ENCODE measurements around the gene TEX48.

The TEX48 gene

GRCh38 chr9:114681594-114682332 lies at the start of gene TEX48:
Gene TEX48, minus strand, starts transcription at chr9:114682192. Its CDS starts 10,469 bp downstream, at chr9:114671723.
- peak; percentile 85 for DNase-seq

DNA sequence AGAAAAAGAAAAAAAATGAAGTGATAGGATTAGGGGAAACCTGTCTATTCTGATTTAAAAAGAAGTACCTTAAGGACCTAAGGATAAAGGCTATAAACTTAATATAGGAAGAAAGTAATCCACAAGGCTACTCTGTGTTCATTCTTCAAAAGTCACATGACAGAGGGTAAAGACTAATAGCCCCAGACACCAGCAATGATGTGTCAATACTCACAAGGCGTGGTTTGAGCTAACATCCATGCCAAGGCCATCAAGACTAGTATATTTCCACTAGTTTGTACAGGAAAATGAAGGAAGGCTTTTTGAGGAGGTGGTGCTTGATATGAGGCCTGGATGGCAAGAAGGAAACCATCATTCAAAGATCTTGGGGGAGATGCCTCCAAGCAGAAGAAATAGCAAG lies 49.7 kb upstream of the TEX48 start:
- no peak for DNase-seq

DNA sequence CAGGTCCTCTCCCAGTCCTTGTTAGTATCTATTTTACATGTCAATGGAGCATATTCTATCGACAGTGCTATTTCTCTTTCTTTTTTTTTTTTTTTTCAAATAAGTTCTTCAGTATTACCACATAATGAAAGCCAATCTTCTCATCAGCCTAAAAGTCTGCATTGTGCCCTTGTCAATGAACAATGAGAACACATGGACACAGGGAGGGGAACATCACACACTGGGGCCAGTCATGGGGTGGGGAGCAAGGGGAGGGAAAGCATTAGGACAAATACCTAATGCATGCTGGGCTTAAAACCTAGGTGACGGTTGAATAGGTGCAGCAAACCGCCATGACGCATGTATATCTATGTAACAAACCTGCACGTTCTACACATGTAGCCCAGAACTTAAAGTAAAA lies 47.7 kb upstream of the TEX48 start:
- no peak for DNase-seq

DNA sequence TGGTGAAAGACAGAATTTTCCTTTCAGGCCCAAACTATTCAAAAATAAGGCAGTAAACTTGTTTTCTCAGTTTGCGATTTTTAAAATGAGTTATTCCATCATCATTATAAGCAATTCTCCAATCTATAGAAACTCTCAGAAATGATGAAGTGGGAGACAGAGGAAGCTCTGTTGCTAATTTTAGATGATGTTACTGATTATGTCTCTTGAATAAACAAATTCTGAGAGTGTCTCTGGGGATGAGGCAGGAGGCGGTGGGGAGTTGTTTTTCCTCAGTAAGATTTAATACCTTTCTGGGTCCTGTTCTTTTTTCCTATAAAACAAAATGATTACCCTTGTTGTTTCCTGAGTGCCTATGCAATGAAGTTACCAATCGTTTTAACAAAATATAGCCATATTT lies 43.9 kb upstream of the TEX48 start:
- DNase-seq: no peak

GRCh38 chr9:114724744-114725143 lies 42.8 kb upstream of the TEX48 start:
- no peak for DNase-seq

GRCh38 chr9:114723931-114724330 lies 41.9 kb upstream of the TEX48 start:
- no peak for DNase-seq

GRCh38 chr9:114722937-114723620 lies 41.1 kb upstream of the TEX48 start:
- no peak for DNase-seq

- no peak for DNase-seq
Measured at GRCh38 chr9:114722081-114722621, 40.2 kb upstream of the TEX48 start.

DNA sequence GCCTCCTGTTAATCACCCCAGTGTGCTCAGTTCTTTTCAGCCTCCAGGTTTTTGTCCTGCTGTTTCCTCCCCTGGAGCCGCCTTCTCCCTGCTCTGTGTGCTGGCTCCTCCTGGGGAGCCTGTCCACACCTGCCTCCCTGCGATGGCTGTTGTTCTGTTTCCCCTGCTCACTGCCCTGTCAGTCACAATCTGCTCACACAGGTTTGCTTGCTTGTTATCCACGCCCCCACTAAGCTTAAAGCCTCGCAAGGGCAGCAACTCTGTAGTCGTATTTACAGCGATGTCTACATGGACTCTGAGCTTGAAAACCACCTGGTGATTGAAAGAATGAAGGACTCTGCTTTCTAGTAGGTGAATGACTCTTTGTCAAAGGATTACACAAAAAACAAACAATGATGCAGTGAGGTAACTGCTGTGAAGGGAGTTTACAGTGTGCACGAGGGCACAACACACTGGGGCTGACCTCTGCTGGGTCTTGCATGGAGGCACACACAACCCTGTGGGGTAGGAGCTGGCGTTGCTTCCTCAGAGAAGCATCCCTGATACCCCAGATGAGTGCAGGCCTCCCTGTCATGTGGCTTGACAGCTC lies 39.6 kb upstream of the TEX48 start:
- no peak for DNase-seq

DNA sequence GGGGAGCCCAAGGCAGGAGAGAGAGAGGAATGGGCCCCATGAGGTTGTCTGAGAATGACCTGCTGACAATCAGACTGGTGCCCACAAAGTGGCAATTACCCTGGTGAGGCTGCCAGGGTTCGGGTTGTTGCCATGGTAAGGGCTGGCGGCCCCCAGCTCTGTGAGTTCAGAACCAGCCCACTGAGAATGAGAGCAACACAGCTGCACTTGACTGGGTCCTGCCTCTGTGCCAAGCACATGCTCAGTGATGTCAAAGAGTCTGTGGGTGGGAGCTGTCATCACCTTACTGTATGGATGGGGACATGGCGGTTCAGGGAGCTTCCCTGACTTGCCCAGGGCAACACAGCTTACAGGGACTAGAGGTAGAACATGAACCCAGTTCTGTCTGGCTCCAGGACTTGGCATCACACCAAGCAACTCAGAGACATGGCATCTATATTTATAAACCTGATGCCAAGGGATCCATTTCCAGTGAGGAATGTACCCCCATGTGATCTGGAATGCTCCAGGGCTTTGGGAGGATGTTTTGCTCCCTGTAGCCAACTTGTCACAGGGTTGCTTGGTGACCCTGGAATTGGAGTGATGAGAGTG lies 38.2 kb upstream of the TEX48 start:
- no peak for DNase-seq

DNA sequence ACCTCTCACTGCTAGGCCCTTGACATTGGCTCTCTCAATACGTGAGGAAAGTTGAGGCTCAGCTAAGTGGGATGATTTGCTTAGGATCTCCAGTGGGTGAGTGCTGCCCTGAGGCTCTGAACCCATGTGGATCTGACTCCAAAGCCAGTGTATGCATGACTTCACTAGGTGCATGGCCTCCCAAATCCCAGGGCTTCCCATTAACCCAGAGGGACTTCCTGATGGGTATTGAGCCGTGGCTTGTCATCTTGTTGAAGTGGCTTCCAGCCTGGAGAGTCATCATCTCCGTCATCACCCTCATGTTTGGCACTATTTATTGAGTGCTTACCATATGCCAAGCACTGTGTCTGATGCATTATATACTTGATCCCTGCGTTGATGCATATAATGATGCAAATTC lies 37.3 kb upstream of the TEX48 start:
- no peak for DNase-seq

DNA sequence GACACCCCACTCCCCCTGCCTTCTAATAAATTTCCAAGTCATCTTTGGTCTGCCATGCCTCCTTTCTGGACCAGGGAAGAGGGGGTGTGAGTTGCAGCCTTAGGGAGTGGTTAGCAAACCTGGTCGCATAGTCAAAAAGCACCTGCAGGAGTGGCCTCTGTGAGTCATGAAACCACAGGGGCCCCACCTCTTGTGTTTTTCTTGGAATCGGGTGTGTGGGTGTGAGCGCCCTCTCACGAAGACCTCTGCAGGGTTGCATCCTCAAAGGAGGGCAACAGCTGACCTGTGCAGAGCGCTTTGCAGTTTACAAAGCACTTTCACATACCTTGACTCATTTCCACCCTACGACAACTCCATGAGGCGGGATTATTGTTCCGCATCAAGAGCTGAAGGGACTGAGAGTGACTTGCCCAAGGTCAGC lies 36.8 kb upstream of the TEX48 start:
- peak; percentile 84 for DNase-seq

- no peak for DNase-seq
Measured at GRCh38 chr9:114717908-114718486, 36.0 kb upstream of the TEX48 start.

- DNase-seq: no peak
Measured at GRCh38 chr9:114709636-114710035, 27.6 kb upstream of the TEX48 start.

- no peak for DNase-seq
Measured at GRCh38 chr9:114706711-114707110, 24.7 kb upstream of the TEX48 start.

DNA sequence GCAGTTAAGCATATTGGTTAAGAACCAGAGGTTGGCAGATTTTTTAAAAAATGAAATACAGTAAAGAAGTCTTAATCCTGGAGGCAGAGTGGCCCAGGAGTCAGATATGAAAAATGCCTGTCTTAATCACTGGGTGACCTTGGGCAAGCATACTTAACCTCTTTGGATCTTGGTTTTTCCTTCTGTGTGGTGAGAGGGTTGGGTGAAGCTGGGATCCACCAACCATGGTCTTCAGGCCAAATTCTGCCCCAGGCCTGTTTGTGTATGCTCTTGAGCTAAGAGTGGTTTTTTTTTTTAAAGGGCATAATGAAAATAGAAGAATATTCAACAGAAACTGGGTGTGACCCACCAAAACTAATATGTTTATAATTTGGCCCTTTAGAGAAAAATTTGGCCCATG lies 20.0 kb upstream of the TEX48 start:
- DNase-seq: no peak

- no peak for DNase-seq
Measured at GRCh38 chr9:114697951-114698351, 16.0 kb upstream of the TEX48 start.

GRCh38 chr9:114696814-114697544 lies 15.0 kb upstream of the TEX48 start:
- DNase-seq: peak; percentile 28

DNA sequence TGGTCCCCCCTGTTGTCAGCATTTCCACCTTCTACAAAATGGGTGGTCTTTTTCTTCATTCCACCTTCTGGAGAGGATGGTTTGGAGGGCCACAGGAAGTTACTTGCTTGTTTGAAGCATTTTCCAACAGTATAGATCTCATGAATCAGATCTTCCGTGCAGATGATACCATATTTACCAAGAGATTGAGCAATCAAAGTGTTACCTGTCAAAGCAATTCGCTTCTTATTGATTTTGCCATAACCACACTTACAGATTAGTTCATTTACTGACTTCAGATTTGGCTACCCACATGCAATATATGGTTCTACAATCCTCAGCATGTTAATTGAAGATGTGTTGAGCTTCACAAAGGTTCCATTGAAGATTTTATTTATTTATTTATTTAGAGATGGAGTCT lies 14.0 kb upstream of the TEX48 start:
- no peak for DNase-seq

DNA sequence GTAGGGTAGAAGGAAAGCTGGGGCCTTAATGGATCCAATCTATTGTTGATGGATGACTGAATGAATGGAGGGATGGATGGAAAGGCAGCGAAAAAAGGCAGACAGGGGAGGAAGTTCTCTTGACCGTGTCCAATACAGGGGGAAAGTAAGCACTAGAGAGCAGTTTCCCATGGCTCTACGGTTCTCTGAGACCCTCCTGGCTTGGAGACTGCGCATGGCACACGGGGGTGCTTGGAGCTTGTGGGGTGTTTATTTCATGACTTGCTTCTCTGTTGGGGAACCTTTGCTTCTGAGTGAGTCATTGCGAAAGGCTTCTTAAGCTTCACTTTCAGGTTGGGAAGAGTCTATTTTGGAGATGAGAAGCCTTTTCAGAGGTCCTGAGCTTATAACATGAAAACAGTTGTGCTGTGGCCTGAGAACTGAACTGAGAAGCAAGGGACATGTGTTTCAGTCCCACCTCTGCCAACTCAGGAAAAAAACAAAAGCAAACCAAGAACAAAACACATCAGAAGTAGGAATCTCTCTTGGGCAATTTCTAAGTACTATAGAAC lies 12.8 kb upstream of the TEX48 start:
- DNase-seq: no peak

DNA sequence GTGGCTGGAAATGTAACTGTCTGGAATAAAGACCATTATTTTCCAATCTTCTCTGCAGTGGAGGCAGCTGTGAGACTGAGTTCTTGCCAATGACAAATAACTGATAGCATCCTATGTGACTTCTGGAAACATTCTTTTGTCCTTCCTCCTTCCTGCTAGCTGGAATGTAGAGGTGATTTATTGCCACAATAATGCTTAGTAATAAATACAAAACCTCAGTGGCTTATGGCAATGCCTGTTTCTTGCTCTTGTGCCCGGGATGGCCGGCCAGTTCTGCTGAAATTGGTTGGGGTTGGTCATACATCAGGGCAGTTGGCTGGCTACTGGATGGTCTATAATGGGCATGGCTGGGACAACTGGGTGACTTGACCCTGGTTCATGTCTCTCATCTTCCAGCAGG lies 12.2 kb upstream of the TEX48 start:
- DNase-seq: no peak

- DNase-seq: no peak
Measured at GRCh38 chr9:114693248-114693855, 11.4 kb upstream of the TEX48 start.

Measured in CD4-positive, alpha-beta T cell treated with Interleukin-10 for 1 hour (primary cell).